Caco-2 (cell line): ENCODE measurements around the gene SUMF1. TPM values are rescaled to one million over a fixed set of nuclear protein-coding genes. Genes with fewer than 3 reads are reported as not detected.

ENCODE experiments used
- BruUV-seq: library from RNA; stranded (reverse); fragments of 400-500 nt; replicated peaks from 2 replicates; lab custom pipeline; 2021; lab: Mats Ljungman, UMichigan
- CTCF ChIA-PET: fragments of 300-600 bp; sonication (Branson Sonifier 250); formaldehyde crosslinking; loops from one replicate; lab custom pipeline; 2022; ENCODE audit warnings: antibody characterized with exemption; lab: Charles Lee
- POLR2A ChIA-PET: fragments of 300-600 bp; sonication (Branson Sonifier 250); formaldehyde crosslinking; loops from one replicate; lab custom pipeline; 2022; ENCODE audit warnings: antibody characterized with exemption; lab: Charles Lee
- DNase-seq, 2 experiments: peaks; one replicate each; pipeline versions ENCODE4 v3.0.0 to v3.0.0-alpha.2; 2020 to 2022
- H3K27me3 ChIP-seq: replicated peaks from 2 replicates; pipeline ENCODE4 v1.6.0; 2011; ENCODE audit warnings: low read length; ENCODE audit not compliant: control insufficient read depth, insufficient read depth
- H3K36me3 ChIP-seq: 2 replicates; pipeline ENCODE4 v1.5.1; 2011; ENCODE audit warnings: low read length; ENCODE audit not compliant: control insufficient read depth, insufficient read depth
- H3K4me1 ChIP-seq: fragments of 250-450 bp; sonication (Bioruptor Pico); 2 replicates; pipeline ENCODE4 v1.5.1; 2020; ENCODE audit warnings: mild to moderate bottlenecking
- H3K4me3 ChIP-seq: 2 replicates; pipeline ENCODE4 v1.5.1; 2011; ENCODE audit warnings: low read depth, mild to moderate bottlenecking, control low read depth, low read length
- H3K9me3 ChIP-seq: fragments of 250-450 bp; sonication (Bioruptor Pico); 2 replicates; pipeline ENCODE4 v1.5.1; 2020; ENCODE audit warnings: mild to moderate bottlenecking, moderate library complexity
- H3K27ac Mint-ChIP-seq: one replicate; pipeline ENCODE4 v1.8.0; 2022; ENCODE audit warnings: mixed read lengths; ENCODE audit not compliant: unreplicated experiment
- H3K27me3 Mint-ChIP-seq: one replicate; pipeline ENCODE4 v1.8.0; 2022; ENCODE audit warnings: mixed read lengths; ENCODE audit not compliant: insufficient read depth, unreplicated experiment
- H3K36me3 Mint-ChIP-seq: one replicate; pipeline ENCODE4 v1.8.0; 2022; ENCODE audit warnings: mild to moderate bottlenecking, mixed read lengths; ENCODE audit not compliant: insufficient read depth, unreplicated experiment
- H3K4me1 Mint-ChIP-seq: one replicate; pipeline ENCODE4 v1.8.0; 2022; ENCODE audit warnings: low read depth, mixed read lengths; ENCODE audit not compliant: unreplicated experiment
- H3K4me3 Mint-ChIP-seq: one replicate; pipeline ENCODE4 v1.8.0; 2022; ENCODE audit warnings: mild to moderate bottlenecking, moderate library complexity, mixed read lengths; ENCODE audit not compliant: unreplicated experiment
- H3K9me3 Mint-ChIP-seq: one replicate; pipeline ENCODE4 v1.8.0; 2022; ENCODE audit warnings: mixed read lengths; ENCODE audit not compliant: unreplicated experiment
- intact Hi-C: fragments of 100-400 bp; cut with micrococcal nuclease; formaldehyde crosslinking; loops from one replicate; pipeline ENCODE4 v1.10.0; 2022; ENCODE audit not compliant: unreplicated experiment
- total RNA-seq: library from RNA; stranded (reverse); gene quantifications from 2 replicates; pipeline ENCODE4 v1.2.3, GENCODE V29; 2022
- TF ChIP-seq, protein P1 (sequence below), 2 experiments: fragments of 200-600 bp in 1 of 2; IDR thresholded peaks; 1 replicate in 1 of 2; 2 replicates in 1 of 2; pipeline versions ENCODE4 v1.5.1 to v1.8.0; 2011 to 2022; ENCODE audit warnings: antibody characterized with exemption in 1 of 2, control low read depth in 1 of 2, inconsistent platforms in 1 of 2, low read depth in 1 of 2, low read length in 1 of 2, mild to moderate bottlenecking in 1 of 2, moderate library complexity in 1 of 2; ENCODE audit not compliant: insufficient read depth in 1 of 2, severe bottlenecking in 1 of 2, unreplicated experiment in 1 of 2

The SUMF1 gene
- total RNA-seq, 1 experiment from 2014 or later, result 24.4 TPM

DNA sequence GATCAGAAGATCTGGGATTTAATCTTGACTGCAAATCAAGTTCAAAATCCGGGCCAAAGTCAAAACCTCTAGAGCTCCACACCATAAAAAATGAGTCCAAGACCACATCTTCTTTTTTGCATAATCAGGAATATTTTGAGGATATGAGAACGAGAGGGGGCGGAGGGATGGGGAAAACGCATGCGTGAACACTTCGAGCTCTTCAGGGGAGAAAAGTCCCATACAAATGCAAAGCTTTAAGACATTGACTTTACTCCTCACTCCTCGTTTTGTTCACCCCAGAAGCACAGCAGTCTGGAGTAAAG is 68.2 kb downstream of the SUMF1 start:
- Mint-ChIP-seq H3K9me3 (no peaks in the 10 kb centered on the region), H3K27ac (no peak overlapping the region), H3K4me3 (no peak overlapping the region), H3K27me3 (no peaks in the 10 kb centered on the region), H3K36me3 (no peaks in the 10 kb centered on the region), H3K4me1 (peaks cover 12% of the 10 kb centered on the region)
- TF ChIP-seq, protein P1, sequence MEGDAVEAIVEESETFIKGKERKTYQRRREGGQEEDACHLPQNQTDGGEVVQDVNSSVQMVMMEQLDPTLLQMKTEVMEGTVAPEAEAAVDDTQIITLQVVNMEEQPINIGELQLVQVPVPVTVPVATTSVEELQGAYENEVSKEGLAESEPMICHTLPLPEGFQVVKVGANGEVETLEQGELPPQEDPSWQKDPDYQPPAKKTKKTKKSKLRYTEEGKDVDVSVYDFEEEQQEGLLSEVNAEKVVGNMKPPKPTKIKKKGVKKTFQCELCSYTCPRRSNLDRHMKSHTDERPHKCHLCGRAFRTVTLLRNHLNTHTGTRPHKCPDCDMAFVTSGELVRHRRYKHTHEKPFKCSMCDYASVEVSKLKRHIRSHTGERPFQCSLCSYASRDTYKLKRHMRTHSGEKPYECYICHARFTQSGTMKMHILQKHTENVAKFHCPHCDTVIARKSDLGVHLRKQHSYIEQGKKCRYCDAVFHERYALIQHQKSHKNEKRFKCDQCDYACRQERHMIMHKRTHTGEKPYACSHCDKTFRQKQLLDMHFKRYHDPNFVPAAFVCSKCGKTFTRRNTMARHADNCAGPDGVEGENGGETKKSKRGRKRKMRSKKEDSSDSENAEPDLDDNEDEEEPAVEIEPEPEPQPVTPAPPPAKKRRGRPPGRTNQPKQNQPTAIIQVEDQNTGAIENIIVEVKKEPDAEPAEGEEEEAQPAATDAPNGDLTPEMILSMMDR (IDR thresholded peaks at IDR 0.05; ENCODE audit: insufficient read depth in 1 of 2, low read depth in 1 of 2, low read length in 1 of 2, severe bottlenecking in 1 of 2, unreplicated experiment in 1 of 2), result no peak
- no peak overlapping the region for H3K4me3 ChIP-seq
- H3K9me3 ChIP-seq, result no peaks in the 10 kb centered on the region
- no peak for DNase-seq
- H3K36me3 ChIP-seq, result no peaks in the 10 kb centered on the region
- intact Hi-C loops, result no loop called here
- ChIA-PET CTCF (no interaction called here), POLR2A (no interaction called here)
- no peaks in the 10 kb centered on the region for H3K27me3 ChIP-seq
- no TSS peak for BruUV-seq
- H3K4me1 ChIP-seq, result no peaks in the 10 kb centered on the region

DNA sequence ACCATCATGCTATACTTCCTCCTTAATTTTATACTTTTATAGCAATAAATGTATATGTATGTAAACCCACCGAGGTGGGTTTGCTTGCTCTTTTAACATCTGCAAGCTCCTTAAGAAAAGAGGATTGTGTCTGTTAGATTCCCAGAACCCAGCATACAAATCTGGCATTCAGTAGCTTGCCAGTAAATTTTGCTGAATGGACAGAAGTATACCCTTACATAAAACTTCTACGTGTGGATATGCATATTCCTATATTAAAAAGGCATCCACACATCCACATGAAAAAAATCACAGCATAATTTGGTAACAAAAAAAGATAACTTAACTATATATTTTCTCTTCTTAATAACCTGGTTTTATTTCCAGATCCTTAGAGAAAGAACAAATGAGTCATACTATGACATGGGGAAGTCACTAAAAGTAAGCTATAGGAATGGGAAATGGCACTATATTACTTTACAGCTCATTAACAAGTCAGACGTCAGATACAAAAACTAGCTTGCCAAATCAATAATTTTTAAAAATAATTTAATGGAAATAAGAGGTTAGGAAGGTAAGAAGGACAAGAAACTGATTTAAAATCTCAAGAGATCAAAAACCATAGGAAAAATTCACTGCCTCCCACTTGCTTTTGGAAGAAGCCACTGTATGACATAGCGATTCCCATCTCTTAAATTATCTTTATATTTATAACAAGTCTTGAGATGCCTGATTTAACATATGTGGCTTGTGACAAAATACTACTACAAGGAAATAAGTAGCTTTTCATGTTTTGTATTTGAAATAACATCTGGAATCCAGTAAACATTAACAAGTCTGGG is 68.7 kb downstream of the SUMF1 start:
- no peak overlapping the region for H3K4me3 Mint-ChIP-seq

GRCh38 chr3:4397466-4397865 is 69.6 kb downstream of the SUMF1 start:
- H3K36me3 Mint-ChIP-seq, result no peaks in the 10 kb centered on the region
- no peaks in the 10 kb centered on the region for H3K27me3 ChIP-seq
- H3K27me3 Mint-ChIP-seq, result no peaks in the 10 kb centered on the region
- DNase-seq, result no peak
- no peaks in the 10 kb centered on the region for H3K36me3 ChIP-seq
- no peak overlapping the region for H3K4me3 ChIP-seq
- no peak overlapping the region for H3K27ac Mint-ChIP-seq
- TF ChIP-seq, protein P1 (IDR thresholded peaks at IDR 0.05; ENCODE audit: insufficient read depth in 1 of 2, low read depth in 1 of 2, low read length in 1 of 2, severe bottlenecking in 1 of 2, unreplicated experiment in 1 of 2), result no peak
- intact Hi-C loops, result no loop called here
- no peak overlapping the region for H3K4me3 Mint-ChIP-seq
- H3K9me3 ChIP-seq, result no peaks in the 10 kb centered on the region
- peaks cover 5% of the 10 kb centered on the region for H3K4me1 Mint-ChIP-seq
- no peaks in the 10 kb centered on the region for H3K4me1 ChIP-seq
- H3K9me3 Mint-ChIP-seq, result no peaks in the 10 kb centered on the region
- BruUV-seq, result no TSS peak
- ChIA-PET CTCF (no interaction called here), POLR2A (no interaction called here)

More for the DNA sequence above, 68.7 kb downstream of the SUMF1 start:
- POLR2A ChIA-PET, result no interaction called here
- Histone ChIP-seq H3K36me3 (no peaks in the 10 kb centered on the region), H3K27me3 (no peaks in the 10 kb centered on the region), H3K4me3 (no peak overlapping the region), H3K9me3 (no peaks in the 10 kb centered on the region), H3K4me1 (no peaks in the 10 kb centered on the region)
- TF ChIP-seq, protein P1 (IDR thresholded peaks at IDR 0.05; ENCODE audit: insufficient read depth in 1 of 2, low read depth in 1 of 2, low read length in 1 of 2, severe bottlenecking in 1 of 2, unreplicated experiment in 1 of 2), result no peak
- intact Hi-C loops, result no loop called here
- CTCF ChIA-PET, result no interaction called here
- Mint-ChIP-seq H3K27me3 (no peaks in the 10 kb centered on the region), H3K27ac (no peak overlapping the region), H3K9me3 (no peaks in the 10 kb centered on the region), H3K36me3 (no peaks in the 10 kb centered on the region), H3K4me1 (peaks cover 9% of the 10 kb centered on the region)
- no TSS peak for BruUV-seq
- no peak for DNase-seq
